Measurements from ENCODE around the gene HOXD12.

The HOXD12 gene

DNA sequence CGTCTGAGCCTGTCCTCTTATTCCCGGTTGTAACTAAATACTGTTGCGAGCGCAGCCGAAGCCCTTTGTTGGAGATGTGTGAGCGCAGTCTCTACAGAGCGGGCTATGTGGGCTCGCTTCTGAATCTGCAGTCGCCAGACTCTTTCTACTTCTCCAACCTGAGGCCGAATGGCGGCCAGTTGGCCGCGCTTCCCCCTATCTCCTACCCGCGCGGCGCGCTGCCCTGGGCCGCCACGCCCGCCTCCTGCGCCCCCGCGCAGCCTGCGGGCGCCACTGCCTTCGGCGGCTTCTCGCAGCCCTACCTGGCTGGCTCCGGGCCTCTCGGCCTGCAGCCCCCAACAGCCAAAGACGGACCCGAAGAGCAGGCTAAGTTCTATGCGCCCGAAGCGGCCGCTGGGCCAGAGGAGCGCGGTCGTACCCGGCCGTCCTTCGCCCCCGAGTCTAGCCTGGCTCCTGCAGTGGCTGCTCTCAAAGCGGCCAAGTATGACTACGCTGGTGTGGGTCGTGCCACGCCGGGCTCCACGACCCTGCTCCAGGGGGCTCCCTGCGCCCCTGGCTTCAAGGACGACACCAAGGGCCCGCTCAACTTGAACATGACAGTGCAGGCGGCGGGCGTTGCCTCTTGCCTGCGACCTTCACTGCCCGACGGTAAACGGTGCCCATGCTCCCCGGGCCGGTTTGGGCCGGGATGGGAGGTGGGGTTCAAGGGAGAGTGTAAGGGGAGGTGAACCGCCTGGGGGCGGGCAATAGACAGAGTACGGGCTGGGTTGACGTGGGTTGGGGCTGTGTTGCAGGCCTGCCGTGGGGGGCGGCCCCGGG is at the start of gene HOXD12:
Gene HOXD12, plus strand, starts transcription at position 68 of the 819 bp plus-strand sequence. Its CDS starts 7 bp downstream, at position 75.
- DNase-seq: no peak

DNA sequence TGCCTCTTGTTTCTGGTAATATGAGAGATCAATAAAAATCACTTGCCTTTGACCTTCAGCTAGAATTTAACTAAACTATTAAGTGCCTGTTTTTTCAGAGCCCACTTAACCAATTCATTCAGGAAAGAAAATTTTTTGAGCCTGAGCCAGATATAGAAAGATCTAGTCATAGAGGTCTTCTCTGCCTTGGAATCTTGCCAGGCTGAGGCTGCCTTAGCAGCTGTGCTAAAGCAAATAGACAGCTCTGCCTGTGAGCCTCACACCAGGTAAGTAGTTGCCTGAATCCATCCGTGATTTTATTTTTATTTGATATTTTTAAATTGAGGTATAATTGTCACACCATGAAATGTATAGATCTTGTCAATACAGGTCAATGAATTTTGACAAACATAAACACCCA is 43.2 kb upstream of the HOXD12 start:
- DNase-seq: no peak

GRCh38 chr2:176063958-176064357 is 35.6 kb upstream of the HOXD12 start:
- peak; percentile 15 for DNase-seq

DNA sequence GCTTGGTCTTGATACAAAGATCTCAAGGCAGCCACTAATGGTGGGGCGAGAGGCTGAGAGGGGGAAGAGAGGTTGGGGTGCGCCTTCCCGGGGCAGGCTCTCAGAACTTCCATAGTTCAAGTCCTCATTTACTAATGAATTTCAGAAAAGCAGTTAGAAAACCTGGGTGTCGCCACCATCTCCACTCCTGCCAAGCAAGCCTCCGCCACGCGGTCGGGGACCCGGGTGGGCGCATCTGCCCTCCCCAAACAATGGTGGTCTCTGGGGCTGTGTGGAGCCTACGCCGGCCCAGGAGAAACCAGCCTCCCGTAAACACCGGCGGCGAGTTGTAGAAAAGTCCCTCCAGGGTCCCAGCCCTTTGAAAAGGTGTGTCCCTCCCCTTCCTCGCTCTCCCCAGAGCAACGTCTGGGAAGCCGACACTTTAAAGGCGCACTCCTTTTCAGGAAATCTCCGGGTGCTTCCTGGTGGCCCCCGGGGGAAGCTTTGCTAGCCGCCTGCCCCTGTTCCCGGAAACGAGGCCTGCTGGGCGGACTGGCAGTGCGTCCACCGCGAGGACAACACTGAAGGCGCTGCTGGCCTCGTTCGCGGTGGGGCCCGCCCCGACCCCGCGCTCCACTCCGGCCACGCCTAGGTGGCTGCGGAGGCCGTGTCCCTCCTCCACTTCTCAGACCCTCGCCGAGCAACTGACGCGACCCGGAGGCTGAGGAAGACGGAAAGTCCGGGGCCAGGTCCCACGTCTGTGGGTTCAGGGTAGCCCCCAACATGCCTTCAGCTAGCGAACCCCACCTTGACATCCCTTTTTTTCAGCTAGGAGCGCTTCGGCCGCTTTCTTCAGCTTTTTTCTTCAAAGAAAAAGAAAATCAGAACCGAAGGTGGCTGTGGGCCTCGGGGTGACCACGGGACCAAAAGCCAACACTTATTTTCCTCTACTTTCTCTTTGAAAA is 32.7 kb upstream of the HOXD12 start:
- peak; percentile 70 for DNase-seq

- no peak for DNase-seq
Measured at GRCh38 chr2:176067589-176068418, 31.8 kb upstream of the HOXD12 start.

- peak; percentile 56 for DNase-seq
Measured at GRCh38 chr2:176068419-176068832, 31.2 kb upstream of the HOXD12 start.

GRCh38 chr2:176071330-176072291 is 28.0 kb upstream of the HOXD12 start:
- peak; percentile 47 for DNase-seq

DNA sequence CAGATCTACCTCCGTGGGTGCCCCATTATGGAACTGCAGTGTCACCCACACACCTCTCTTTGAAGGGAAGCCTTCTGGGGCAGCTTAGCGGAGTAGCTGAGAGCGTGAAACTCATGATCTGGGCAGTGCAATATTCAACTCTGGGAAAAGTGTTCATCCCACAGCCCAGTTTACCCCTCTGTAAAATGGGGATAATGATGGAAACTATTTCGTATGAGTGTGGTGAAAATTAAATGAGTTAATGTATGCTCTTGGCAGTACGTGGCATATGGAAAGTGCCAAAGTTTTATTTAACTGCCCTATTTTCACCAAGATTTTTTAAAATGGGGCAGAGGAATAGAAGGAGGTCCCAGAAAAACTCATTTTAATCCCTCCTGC is 27.3 kb upstream of the HOXD12 start:
- DNase-seq: peak; percentile 16

DNA sequence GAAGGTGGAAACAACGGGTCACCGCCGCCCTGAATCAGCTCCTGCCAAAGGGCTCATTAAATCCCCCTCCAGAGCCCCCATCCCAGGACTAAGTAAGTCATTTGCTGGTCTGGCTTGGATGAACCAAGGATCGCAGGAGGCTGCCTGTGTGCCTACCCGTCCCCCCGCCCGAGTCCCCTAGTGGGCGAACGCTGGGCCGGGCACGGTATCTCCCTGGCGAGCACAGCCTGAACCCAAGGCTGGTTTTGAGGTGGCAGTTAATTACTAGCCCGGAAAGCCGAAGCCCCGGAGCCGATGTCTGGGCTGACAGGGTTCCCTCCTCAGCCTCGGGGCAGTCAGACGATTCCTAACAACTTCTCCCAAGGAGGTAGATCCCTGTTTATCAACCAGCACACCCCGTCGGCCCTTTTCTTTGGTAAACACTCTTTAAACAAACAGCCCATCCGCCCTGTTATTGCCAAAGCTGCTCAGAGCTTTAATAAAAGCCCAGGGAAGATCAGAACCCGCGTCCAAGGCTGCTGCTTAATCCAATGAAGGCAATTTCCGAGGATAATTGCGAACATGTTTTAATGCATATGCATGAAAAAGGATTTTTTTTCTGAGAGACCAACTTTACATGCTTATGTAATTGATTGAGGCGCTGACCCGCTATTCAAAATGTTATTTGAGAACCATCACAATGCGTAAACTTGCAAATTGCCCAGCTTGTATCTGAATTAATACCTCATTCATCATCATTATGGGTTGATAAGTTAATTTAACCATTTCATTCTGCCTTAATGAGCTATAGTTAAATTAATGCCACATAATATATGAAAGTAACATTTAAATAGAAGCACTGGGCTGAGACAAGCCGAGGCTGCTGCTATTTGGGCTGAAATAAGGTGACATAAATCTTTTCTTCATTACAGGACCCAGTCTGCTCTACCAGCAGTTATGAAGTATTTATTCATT is 26.4 kb upstream of the HOXD12 start:
- peak; percentile 49 for DNase-seq

DNA sequence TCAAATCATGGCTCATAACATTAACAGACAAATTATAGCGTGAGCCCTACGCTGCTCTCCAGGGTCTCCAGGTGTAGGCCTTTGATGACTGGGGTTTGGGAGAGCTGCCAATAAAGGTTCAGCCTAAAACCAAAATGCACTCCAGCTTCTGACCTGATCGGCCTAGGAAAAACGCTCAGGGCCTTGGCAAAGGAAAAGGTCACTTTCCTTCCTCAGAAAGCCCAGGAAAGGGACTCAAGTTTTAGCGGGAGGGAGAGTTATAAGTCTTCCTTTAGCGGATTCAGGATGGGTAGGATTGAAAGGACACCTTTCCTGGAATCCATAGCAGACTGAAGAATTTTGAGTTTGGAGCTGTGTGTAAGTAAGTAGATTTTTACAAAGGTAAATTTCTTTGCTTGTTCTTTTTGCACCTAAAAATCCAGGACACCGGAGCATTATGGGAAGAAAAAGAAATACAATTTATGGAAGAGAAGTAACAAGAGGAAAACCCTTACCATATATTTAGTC is 24.6 kb upstream of the HOXD12 start:
- no peak for DNase-seq

DNA sequence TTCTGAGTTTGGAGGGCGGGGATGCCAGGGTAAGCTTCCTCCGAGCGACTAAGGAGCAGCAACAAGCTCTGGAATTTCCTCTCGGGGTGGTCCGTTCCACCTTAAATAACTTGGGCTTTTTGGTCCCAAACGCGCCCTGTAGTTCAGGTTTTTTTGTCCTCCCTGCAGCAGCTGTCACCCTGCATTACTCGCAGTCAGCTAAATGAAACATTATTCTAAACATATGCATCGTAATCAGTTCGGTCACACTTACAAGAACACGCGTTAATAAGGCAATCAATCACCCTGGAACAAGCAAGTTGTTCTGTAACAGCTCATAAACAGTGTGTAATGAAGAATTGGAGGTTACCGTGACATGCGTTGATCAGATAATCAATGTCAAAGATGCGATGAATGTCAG is 24.1 kb upstream of the HOXD12 start:
- peak; percentile 88 for DNase-seq

DNA sequence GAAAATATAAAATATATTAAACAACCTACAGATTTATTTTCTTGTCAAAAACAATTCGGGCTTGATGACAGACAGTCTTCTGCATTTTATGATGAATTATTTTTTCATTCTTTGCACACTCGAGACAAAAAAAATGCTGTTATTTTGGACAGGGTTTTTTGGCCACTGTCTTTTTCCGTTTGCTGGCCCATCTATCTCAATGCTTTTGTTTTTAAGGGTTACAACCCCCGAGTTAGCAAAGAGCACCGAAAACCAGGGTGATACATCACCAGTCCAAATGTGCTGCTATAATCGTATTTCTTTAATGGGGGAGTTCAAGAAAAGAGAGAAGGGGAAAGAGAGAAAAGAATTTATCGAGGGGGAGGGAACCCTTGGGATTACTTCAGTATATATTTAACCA is 23.5 kb upstream of the HOXD12 start:
- DNase-seq: no peak

GRCh38 chr2:176076796-176077195 is 22.8 kb upstream of the HOXD12 start:
- peak; percentile 64 for DNase-seq

DNA sequence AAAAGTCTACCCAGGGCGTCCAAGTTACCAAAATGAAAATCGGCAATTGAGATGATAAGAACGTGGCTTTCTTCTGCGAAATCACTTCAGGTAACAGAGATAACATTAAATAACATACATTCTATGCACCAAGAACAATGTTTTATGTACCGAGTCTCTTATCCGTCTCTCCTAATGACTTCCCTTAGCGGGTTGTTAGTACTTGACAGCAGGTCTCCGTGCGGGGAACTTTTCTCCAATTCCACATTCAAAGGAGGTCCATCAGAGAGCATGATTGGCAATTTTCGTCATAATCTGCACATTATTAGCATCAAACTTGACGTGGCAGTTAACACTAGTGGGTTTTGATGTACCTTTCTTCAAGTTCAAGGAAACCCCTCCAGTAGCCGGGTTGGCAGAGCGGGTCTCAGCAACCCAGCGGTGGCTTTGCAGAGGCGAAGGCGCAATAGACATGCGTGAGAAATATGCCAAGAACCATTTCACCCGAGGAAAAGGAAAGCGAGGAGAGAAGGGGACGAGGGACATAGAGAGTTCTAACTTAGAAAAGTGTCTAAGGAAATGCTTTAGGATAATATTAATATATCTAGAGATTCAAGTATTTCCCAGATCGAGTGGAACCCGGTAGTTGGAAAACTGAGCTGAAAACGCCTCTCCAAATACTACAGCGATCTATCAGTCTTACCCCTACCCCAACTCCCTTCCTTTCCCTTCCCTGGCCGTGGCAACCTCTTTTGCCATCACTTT is 20.9 kb upstream of the HOXD12 start:
- DNase-seq: peak; percentile 75

- peak; percentile 59 for DNase-seq
Measured at GRCh38 chr2:176079285-176079830, 20.2 kb upstream of the HOXD12 start.

DNA sequence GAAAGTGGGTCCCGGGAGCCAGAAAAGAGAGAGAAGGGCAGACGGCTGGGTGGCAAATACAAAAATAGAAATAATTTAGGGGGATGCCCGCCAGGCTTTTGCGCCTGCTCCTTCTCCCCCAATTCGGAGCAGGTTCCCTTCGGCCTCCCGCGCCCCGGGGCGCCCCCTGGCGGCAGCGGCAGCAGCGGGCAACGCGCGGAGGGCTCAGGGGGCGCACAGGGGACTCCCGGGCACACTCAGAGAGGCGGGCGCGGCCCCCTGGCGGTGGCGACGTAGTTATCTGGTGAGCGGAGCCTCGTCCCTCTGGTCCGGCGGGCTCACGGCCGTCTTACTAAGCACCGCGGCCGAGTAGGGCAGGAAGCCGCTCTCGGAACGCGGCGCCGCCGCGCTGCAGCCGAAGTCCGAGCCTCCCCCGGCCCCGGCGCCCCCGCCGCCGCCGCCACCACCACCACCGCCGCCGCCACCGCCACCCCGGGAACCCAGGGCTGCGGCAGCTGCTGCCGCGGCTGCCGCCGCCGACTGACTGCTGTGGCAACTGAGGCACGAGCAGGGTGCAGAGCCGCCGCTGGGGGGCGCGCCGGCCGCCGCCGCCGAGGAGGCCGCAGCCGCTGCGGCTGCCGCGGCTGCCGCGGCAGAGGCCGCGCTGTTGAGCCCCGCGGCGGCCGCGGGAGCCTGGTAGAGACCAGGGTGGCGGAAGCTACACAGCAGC is 19.6 kb upstream of the HOXD12 start:
- peak; percentile 76 for DNase-seq

DNA sequence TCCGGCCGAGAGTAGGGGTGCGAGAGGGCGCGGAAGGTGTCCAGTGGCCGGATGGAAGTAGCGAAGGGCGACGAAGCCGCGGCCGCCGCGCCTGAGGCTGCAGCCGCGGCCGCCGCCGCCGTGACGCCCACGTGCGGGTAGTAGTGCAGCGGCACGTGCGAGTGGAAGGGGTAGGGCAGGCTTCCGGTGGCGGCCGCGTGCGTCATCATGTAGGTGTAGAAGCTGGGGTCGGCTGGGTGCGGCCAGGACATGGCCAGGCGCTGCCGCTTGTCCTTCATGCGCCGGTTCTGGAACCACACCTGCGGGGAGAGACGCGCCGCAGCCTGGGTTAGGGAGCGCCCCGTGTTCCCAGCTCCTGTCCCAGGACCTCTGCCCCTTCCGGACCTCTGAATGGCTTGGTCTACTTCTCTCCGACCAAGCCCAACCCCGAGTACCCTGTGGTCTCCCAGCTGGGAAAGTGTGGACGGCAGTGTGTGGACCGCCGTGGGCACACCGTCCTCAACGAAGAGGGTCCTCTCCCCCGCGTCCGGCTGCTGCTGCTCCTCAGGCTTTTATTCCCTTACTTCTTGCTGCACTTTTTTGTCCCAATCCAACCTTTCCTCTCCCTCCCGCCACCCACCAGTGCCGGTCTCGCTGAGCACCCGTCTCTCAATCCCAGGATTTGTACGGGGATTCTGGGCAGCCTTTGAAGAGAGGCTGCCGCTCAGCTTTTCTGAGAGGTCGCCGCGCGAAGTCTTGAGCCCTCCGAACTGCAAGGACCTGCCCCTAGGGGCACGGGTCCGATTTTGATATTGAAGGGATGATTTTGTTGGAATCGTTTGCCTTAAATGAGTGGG is 18.8 kb upstream of the HOXD12 start:
- no peak for DNase-seq

All from eye (tissue), 1 donor.